ENCODE data around the gene DGCR2. TPM values are rescaled to one million over a fixed set of nuclear protein-coding genes. Genes with fewer than 3 reads are reported as not detected.

DGCR2 gene
- total and polyA plus RNA-seq, 2 of the 4 experiments (the other 2 are of a cell fraction): 17.2 to 35.4 TPM

DNA sequence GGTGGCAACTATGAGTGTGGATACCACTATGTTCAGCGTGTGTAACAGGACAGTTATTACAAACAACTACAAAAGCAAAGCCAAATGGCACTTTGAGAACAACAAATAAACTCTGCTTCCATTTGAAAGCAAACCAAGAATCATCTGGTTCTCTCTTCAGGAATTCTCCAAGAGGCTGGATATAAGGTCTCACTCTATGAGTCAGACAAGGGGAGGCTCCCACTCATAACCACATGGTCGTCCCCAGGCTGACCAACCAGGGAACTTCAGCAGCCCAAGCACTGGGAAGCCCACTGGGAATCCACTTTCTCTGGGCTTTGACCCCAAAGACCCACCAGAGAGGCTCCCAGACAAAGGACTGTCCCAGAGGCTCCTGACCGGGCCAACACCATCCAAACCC lies 35.3 kb downstream of the DGCR2 start:
- ChIA-PET CTCF (no interaction called here), POLR2A (ENCODE audit: unreplicated experiment) (no interaction called here)
- Histone ChIP-seq H4K5ac (ENCODE audit: low read depth, low read length) (no peak overlapping the region), H2AK5ac (ENCODE audit: low read depth, low read length) (no peak overlapping the region; the same call in 1 of the 2 replicates), H4K8ac (ENCODE audit: low read depth in 2 of 2, low read length in 2 of 2) (no peak overlapping the region), H3K9me3 (ENCODE audit: control insufficient read depth, insufficient read depth, low read length) (no peaks in the 10 kb centered on the region), H3K14ac (replicated peaks; ENCODE audit: low read depth, low read length) (peak overlapping the region; percentile 55; the same call in 1 of the 2 replicates), H3K79me1 (ENCODE audit: low read depth in 1 of 2, low read length in 2 of 2) (peaks cover 9 to 46% of the 10 kb centered on the region in 2 experiments; a peak in 3 of 4 replicates), H3K9ac (ENCODE audit: low read depth, low read length) (no peak overlapping the region), H2BK120ac (ENCODE audit: low read depth, low read length) (no peak overlapping the region), H3K56ac (ENCODE audit: extremely low read depth, insufficient read depth, low read length) (no peak overlapping the region), H3K36me3 (ENCODE audit: control insufficient read depth, insufficient read depth, low read length) (peaks cover 10% of the 10 kb centered on the region), H3K9me1 (ENCODE audit: insufficient read depth, low read length) (peaks cover 11% of the 10 kb centered on the region), H2BK15ac (ENCODE audit: low read depth, low read length) (0 out of 3 replicates have a peak overlapping the region, but pooled peaks have one; percentile 51), H3K4ac (ENCODE audit: low read depth, low read length) (no peak overlapping the region), H2AK9ac (replicated peaks; ENCODE audit: low read depth, low read length, poor library complexity) (no peak overlapping the region), H3K4me2 (ENCODE audit: low read depth, low read length) (no peak overlapping the region), H3K4me1 (ENCODE audit: control insufficient read depth, insufficient read depth, low read length) (peaks cover 7% of the 10 kb centered on the region), H3K18ac (ENCODE audit: low read depth, low read length) (no peak overlapping the region), H2AFZ (replicated peaks; ENCODE audit: low read length, poor library complexity) (no peak overlapping the region), H4K91ac (ENCODE audit: insufficient read depth, low read depth, low read length) (no peak overlapping the region), H2BK20ac (ENCODE audit: low read depth, low read length) (no peak overlapping the region), H3K23ac (ENCODE audit: low read depth, low read length) (no peak overlapping the region), H4K20me1 (ENCODE audit: insufficient read depth, low read length) (peaks cover 29% of the 10 kb centered on the region), H2BK5ac (ENCODE audit: low read depth, low read length, poor library complexity, severe bottlenecking) (no peak overlapping the region), H3K4me3 (ENCODE audit: insufficient read depth, low read depth, low read length) (no peak overlapping the region), H3K27me3 (ENCODE audit: control insufficient read depth, insufficient read depth, low read length) (no peaks in the 10 kb centered on the region), H3K27ac (ENCODE audit: insufficient read depth, low read length) (no peak overlapping the region)
- TF ChIP-seq MAFK (IDR thresholded peaks at IDR 0.05; ENCODE audit: low read depth, low read length): no peak
- TF ChIP-seq MXI1 (IDR thresholded peaks at IDR 0.05; ENCODE audit: borderline replicate concordance, low read depth, low read length): no peak
- TF ChIP-seq BHLHE40 (IDR thresholded peaks at IDR 0.05; ENCODE audit: low read depth, low read length): no peak
- no peak for TF ChIP-seq MAZ (IDR thresholded peaks at IDR 0.05; ENCODE audit: borderline replicate concordance, low read depth, low read length)
- 0 out of 2 replicates have a peak, but pooled peaks have one; percentile 6 for TF ChIP-seq FOS (IDR thresholded peaks at IDR 0.05; ENCODE audit: low read depth, low read length)
- TF ChIP-seq, protein P1, sequence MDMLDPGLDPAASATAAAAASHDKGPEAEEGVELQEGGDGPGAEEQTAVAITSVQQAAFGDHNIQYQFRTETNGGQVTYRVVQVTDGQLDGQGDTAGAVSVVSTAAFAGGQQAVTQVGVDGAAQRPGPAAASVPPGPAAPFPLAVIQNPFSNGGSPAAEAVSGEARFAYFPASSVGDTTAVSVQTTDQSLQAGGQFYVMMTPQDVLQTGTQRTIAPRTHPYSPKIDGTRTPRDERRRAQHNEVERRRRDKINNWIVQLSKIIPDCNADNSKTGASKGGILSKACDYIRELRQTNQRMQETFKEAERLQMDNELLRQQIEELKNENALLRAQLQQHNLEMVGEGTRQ (IDR thresholded peaks at IDR 0.05; ENCODE audit: low read depth, low read length): no peak
- no peak for TF ChIP-seq SMC3 (IDR thresholded peaks at IDR 0.05; ENCODE audit: low read depth, low read length)
- no peak for TF ChIP-seq RCOR1 (IDR thresholded peaks at IDR 0.05; ENCODE audit: insufficient replicate concordance, low read length)
- dilution Hi-C loops (cut with HindIII; ENCODE audit: low sequenced_read_pairs, unreplicated experiment): no loop called here
- intact Hi-C loops (cut with micrococcal nuclease): no loop called here
- in situ Hi-C loops (cut with MboI; ENCODE audit: low sequenced_read_pairs): no loop called here
- 20% methylated on average over 1 of the region's 3 CpGs; no CpG with 5 or more reads in 1 of the 2 experiments for WGBS, 2 experiments (ENCODE audit: extremely low coverage in 2 of 2, insufficient read length in 1 of 2)
- DNase-seq (peak; percentile 69), ATAC-seq (ENCODE audit: low read depth) (peak; percentile 96)
- BruUV-seq (replicated peaks): no TSS peak

Measured in IMR-90 (cell line).